Stimulated activated CD8-positive, alpha-beta memory T cell treated with anti-CD3 and anti-CD28 coated beads, Interleukin-4, amount 100 ng/mL, for 4 hours (primary cell): ENCODE results near the gene MAPRE2.
A peak's percentile ranks its signal among the peaks of the same experiment; 100 is the strongest.

Experiments used
- DNase-seq, 2 donors: peaks; one replicate each; pipeline ENCODE4 v3.0.0-alpha.2; 2020; ENCODE audit warnings: low read depth in 2 of 2, low spot score in 1 of 2

Gene MAPRE2

DNA sequence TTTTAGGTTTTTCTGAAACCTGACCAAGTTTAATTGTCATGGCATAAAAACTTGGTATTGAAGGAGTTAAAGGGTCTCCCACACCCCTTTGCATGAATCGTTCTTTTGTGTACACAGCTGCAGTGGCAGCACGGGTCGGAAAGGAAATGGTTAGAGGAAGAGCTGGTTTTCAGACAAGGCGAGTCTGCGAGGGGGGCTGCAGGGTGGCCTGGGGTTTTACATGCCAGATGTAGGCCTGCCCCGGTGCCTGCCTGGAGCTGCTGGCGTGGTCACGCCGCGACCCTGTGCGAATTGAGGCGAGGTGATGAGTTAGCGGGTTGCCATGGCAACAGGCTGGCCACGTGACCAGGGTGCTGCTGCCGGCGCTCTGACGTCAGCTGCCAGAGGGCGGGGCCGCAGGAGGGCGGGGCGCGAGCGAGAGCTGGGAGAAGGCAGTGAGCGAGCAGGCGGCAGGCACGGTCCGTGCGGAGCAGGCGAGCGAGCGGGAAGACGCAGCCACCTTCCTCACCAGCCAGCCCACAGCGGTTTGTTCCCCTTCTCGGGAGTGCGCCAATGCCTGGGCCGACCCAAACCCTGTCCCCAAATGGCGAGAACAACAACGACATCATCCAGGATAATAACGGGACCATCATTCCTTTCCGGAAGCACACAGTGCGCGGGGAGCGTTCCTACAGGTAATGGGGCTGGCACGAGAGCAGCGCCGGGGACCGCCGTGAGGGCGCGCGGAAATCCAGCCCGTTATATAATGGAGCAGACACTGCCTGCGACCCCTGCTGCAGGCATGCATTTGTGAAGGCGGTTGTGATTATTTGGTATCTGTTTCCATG is at the start of gene MAPRE2:
Gene MAPRE2 (plus strand): TSS at position 426 of the 827 bp plus-strand sequence. CDS start 127 bp downstream, at position 553.
- peak; percentile 98 to 99 for DNase-seq

DNA sequence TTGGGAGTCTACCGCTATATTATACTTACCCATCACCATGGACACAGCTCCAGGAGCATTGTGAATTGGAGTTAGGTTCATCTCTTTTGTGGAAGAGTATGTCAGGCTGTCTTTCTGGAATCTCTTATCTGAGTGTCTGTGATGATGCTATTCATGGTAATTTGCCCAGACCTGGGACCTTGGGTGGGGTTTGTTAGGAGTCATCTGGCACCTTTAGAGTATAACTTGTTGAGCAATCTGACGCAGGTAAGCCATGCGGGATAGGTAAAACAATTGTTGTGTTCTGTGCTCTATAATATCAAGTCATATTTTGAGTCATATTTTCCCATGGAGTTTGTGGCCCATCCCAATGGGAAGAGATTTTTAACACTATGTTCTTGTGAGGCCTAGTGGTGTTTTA is 49.7 kb upstream of the MAPRE2 start:
- no peak for DNase-seq

DNA sequence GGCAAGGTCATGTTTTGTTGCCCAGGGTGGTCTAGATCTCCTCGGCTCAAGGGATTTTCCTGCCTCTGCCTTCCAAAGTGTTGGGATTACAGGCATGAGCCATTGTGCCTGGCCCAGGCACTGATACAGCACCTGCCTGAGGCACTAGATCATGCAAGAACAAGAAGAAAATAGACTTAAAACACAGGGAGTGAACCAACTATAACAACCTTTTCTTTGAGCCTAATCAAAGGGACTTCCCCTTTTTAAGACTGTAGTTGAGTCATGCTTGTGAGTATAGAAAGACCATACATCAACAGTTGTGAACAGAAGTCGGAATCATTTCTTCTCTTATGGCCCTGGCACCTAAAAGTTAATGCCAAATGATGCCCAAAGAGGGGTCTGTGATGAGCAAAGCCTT is 47.9 kb upstream of the MAPRE2 start:
- DNase-seq = no peak

DNA sequence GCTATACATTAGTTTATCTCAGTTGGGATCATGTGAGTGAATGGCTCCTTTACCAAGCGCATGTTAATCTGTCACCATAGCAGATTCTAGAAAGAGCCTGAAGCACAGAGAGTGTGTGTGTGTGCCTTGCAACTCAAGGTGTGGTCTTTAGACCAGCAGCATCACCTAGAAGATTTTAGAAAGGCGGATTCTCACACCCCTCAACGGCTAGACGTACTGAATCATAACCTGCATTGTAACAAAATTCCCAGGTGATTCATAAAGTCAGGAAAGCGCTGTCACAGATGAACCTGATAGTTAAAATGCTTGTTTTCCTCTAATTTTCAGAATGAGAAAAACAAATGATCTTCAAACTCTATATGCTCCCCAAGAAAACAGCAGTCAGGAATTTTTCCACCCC is 45.5 kb upstream of the MAPRE2 start:
- DNase-seq = no peak

DNA sequence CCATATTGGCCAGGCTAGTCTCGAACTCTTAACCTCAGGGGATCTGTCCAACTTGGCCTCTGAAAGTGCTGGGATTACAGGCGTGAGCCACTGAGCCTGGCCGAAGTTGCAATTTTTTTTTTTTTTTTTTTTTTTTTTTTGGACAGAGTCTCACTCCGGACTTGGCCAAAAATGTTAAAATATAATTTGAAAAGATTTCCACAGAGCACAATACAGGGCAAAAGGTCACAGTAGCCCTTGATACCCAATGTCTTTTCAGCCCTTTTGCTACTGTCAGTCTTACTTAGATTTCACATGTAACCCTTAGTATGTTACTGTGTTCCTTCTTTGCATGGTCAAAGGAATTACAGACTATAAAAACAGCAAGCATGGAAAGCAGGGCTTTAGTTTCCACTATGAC is 42.6 kb upstream of the MAPRE2 start:
- no peak for DNase-seq

DNA sequence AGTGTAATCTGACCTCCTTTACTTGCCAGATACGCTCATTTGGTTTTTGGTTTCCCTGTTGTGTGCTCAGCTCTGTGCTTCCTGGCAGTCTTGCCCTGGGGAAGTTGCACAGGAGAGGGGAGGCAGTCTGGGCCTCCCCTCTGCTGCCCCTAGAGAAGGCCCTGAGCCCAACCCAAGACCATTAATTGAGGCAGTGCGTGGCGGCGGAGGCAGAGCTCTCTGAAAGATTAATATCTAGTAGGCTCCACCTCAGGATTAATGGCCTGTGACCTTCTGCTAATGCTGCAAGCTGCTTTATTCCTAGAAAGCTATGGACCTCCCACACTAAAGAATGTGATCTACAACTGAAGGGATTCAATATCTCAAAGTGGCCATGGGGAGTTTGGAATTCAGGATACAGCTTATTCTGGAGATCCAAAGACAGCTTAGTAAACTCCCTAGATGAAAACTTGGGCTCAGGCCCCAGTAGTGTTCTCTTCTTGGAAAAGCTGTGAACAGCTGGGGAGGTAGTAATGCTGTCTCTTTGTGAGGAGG is 41.4 kb upstream of the MAPRE2 start:
- DNase-seq = no peak

DNA sequence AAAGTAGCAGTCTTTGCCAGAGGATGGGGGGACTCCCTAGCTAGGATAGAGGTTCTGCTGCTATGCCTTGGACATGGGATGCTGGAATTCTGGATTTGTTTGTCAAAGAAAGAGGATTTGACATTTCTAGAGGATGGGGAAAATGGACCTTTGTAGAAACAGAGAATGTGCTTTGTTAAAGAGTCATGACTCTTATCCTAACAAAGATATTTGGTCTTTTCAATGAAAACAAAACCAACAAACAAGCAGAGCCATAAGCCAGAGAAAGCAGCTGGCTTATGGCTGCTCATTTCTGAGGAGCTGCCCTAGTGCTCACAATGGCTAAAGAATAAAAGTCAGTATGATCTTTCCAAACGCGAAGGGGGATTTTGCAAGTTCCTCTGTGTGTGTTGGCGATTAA is 40.8 kb upstream of the MAPRE2 start:
- no peak for DNase-seq

DNA sequence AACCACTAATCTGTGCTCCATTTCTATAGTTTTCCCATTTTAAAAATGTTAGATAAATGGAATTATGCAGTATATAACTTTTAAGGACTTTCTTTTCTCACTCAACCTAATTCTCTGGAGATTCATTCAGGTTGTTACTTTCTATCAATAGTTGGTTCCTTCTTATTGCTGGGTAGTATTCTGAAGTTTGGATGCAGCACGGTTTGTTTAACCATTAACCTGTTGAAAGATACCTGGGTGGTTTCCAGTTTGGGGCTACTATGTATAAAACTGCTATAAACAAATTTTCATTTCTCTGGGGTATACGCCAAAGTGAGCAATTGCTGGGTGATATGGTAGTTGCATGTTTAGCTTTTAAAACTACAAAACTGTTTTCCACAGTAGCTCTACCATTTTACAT is 39.1 kb upstream of the MAPRE2 start:
- DNase-seq = no peak

DNA sequence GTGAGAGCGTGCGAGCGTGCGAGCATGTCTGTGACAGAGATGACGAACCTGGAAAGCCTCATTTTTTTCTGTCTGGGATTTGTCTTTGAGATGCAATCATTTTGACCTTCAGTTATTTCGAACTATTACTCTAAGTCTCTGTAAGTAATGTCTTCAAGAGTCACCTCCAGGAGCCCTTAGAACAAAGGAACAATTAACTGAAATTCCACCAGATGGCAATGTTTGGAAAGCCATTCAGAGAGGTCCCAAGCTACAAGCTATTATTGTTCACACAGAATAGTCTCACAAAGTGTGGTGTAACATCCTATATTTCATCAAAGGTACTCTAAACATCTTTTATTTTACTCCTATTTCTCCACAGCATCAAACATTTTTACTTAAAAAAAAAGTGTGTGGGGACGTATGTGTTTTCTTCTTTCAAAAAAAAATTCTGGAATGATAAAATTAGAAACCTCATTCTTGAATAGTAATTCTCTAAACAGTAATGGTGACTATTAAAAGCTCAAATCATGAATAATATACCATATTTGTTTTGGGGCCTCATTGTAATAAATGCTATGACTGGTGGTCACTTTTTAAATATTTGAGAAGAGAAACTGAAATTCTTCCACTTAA is 35.1 kb upstream of the MAPRE2 start:
- DNase-seq = no peak

DNA sequence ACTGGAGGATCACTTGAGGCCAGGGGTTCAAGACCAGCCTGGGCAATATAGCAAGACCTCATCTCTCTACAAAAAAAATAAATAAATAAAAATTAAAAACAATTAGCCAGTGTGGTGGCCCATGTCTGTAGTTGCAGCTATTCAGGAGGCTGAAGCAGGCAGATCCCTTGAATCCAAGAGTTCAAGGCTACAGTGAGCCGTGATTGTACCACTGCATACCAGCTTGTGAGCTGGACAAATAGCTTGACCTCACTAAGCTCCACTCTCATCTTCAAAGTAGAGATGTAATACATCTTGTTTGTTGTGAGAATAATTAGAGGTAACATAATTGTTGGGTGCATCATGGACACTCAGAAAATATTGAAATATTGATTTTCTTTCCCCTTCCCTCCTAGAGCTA is 31.1 kb upstream of the MAPRE2 start:
- DNase-seq = no peak

DNA sequence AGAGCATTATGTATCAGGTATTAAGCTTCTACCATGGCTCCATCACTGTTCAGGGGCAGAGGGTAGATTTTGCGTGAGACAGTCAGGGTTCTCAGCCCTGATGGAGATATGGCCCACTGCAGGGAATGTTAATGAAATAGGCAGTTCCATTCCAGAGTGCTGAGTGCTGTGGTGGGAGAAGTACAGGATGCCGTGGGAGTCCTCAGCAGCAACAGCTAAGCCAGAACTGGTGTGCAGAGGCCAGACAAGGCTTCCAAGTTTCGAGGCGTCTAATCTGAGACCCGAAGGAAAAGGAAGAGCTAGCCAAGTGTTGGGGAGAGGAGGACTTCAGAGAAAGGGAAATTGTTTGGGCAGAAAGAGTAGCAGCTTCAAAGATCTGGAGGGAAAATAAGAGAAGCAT is 30.2 kb upstream of the MAPRE2 start:
- DNase-seq = no peak

DNA sequence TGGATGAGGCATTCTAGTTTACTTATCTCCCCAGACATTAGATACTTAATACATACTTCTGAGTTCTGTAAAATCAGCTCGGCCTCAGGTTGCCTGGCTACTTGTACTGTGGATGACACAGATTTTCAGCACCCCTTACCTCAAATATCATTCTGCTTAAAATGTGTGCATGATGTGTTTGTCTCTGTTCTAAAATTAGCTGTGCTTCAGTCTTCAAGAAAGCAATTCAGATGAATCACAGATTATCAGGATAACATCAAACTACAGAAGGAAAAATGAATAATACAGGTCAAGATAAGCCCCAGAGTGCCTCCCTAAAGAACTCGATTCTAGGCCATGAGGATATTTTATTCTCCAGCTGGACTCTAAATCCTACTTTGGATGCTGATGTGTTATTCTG is 21.3 kb upstream of the MAPRE2 start:
- DNase-seq = no peak

DNA sequence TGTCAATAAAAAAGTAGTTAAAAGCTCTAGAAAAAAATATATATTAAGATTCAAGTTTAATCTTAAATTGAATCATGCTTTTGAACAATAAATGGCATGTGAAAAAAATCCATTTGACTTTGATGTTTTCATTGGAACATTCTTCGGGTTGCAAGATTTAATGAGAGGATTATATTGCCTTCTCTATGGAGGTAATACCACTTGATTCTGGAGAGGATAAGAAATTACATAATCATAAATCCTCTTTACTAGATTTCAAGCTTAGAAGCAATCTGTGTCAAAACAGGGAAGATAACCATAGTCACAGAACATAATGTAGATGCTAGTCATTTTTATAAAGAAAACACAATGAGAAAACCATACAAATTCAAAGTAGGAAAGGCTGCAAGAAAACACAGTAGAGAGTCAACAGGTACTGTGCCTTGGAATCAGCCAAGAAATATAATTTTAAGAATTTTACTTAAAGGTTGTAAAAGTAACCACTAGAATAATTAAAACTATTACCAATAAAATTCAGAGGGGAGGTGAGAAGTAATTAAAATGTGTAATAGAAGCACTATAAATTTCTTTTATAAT is 18.7 kb upstream of the MAPRE2 start:
- no peak for DNase-seq

DNA sequence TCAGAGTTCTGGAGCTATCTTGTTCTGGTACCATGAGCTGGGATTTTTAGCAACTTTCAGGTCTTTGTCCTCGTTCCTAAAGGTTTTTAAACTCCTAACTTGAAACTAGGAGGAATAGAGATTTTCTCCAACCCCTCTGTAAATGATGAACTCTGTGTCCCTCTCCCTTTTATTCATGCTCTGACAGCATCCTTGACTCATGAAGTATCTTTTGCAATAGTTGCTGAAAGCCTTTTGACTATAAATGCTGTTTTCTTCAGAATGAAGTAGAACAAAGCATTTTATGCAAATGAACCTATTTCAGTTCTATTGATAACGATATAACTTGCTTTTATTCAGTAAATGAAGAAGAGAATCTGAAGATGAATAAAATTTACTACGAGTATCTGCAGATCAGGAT is 17.0 kb upstream of the MAPRE2 start:
- DNase-seq = no peak

DNA sequence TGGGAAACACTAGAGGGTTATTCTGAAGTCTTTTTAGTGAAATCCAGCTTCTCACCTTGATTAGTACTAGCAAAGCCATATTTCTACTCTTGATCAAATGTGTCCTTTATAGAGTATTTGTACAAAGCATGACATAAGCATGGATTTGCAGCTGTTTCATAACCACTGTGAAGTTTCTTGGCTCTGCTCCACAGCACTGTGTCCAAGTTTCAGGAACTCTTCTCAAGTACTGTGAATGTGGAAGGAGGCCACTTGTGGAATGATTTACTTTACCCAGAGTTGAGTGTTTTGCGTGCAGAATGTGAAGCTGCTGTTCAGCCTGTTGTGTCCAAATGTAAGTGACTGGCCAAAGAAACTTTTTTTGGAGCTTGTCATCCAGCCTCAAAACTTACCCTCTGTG is 16.2 kb upstream of the MAPRE2 start:
- no peak for DNase-seq

DNA sequence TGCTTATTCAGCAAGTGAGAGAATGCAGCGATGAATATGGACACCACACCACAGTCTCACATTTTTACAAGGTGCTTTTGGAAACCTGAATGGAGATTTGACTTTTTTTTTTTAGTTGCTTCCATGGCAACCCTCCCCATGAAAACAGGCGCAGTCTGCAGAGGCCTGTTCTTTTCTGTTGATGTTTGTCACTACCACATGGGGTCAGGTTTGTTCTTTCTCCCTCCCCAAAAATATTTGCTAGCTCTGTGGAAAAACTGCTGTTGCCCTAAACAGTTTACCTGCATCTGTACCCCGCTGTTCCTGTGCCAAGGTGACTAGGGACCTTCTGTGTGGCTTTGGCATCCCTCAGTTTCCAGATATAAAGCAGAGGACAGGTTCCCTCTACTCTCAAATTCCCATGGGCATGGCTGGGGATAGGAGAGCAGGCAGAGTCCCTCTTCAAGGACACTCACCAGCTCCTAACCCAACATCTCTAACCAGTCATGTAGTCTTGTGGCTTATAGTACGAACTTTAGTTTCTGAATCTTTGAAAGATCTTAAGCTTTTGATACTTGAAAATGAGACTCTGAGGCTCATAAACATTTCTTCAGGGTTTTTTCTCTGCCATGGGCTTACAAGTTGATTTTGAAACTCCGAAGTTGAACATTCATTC is 14.7 kb upstream of the MAPRE2 start:
- no peak for DNase-seq

DNA sequence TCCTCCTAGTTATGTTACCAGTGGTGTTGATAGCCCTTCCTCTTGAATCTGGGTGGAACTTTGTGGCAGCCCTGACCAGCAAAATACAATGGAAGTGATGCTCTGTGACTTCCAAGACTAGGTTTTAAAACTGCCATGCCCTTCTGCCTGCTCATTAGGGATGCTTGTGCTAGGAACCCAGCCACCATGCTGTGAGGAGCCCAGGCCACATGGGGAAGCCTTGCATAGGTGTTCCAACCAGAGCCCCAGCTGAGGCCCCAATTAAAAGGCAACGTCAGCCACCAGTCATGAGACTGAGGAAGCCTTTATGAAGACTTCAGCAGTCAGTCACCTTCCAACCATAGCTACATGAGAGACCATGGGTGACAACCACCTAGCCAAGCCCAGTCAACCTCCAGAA is 14.0 kb upstream of the MAPRE2 start:
- no peak for DNase-seq

DNA sequence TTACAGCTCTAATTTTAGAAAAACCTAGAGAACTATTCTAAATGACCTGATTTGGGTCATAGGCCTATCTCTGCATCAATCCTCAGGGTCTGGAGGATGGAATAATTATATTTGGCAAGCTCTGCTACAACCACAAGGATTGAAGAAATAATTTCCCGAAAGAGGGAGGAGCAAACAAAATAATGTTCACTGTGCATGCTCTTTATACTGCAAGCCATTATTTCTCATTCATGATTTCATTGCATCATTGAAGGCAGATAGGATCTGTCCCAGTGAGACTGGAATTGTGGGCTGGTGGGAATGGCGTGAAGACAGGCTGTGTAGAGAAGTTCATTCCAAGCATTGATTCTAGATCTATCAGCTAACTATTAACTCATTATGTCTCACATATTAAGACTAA is 12.7 kb upstream of the MAPRE2 start:
- no peak for DNase-seq

DNA sequence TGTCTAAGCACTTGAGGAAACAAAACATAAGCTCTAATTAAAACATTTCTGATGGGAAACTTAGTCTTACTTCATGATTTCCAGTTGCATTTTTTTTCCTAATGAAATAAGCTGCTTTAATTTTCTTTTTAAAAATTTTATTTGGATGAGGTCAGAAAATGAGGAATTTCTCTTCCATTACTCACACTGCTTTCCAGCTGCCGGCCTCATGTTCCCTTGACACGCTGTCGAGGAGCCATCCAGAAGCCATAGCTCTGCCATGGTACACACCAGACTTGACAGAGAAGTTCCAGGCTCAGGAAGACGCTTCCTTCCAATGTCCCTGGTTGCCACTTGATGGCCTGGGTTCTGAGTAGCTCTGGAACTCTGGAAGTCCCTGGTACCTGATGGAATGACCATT is 12.1 kb upstream of the MAPRE2 start:
- no peak for DNase-seq

DNA sequence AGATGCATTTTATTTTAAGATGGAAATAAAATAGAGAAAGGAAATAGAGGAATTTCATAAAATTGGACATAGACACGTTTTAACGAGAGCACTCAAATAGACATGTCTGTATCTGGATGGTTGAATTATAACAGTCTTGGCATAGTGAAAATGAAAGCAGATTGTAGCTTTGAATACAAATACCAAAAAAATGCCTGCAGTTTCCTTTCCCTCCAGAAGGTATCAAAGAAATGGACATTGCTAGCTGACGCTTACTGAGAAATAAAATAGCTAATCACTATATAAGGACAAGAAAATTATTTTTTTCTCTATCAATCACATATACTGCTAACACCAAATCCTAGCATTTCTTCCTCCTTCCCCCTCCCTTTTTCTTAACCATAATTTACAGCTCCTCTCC is 11.4 kb upstream of the MAPRE2 start:
- no peak for DNase-seq

DNA sequence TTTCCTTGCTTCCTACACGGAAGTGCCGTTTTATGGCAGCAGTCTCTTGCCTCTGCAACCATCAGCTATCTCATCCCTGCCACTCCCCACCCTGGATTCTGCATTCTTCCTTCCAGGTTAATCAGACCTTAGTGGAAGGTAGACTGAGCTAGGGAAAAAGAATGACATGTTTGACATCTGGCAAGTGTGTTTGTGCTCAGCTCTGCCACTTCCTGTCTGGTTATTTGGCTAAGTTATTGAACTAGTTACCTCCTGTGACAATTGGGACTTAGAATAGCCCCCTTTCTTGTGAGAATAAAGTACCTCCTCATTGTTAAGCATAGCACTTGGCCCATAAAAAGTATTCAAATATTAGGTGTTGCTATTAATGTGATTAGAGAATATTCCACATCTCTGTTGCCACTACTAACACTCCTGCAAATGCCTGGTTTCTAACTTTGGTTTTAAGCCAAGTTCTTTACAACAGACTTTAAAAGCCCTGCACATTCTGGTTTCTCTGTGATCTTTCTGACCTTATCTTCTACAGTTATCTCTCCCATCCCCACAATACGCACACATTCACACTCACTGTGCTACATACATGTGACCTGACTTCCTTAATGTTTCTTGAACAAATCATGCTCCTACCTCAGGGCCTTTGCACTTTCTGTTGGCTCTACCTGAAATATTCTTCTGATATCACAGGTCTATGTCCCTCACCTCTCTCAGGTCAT is 10.8 kb upstream of the MAPRE2 start:
- DNase-seq = no peak
